K562 (cell line): Measurements from ENCODE around the gene ZNF280C. TPM values are rescaled to one million over a fixed set of nuclear protein-coding genes. Genes with fewer than 3 reads are reported as not detected.

Experiments
- ATAC-seq: fragments of 200-7000 bp; cut with Tn5 transposase; 3 replicates; pipeline ENCODE4 v1.9.1; 2020; ENCODE audit warnings: moderate library complexity
- BruUV-seq: library from RNA; stranded (reverse); fragments of 400-500 nt; replicated peaks from 2 replicates; lab custom pipeline; 2021; lab: Mats Ljungman, UMichigan
- CTCF ChIA-PET: fragments of 300-600 bp; formaldehyde crosslinking; extraction: SDS; loops from one replicate; lab custom pipeline; 2021; ENCODE audit warnings: low intra/inter-chr PET ratio; lab: Yijun Ruan, JAX
- POLR2A ChIA-PET: fragments of 300-600, 350-650 bp; sonication (Branson Sonifier 250); formaldehyde crosslinking; extraction: SDS; loops from one replicate; lab custom pipeline; 2021; ENCODE audit warnings: antibody characterized with exemption, inconsistent platforms; lab: Yijun Ruan, JAX
- DNase-seq, 4 experiments: peaks; one replicate each; pipeline versions ENCODE4 v3.0.0 to v3.0.0-alpha.2; 2011 to 2018; ENCODE audit warnings: low spot score in 3 of 4, mixed read lengths in 3 of 4; ENCODE audit errors: extremely low read depth in 1 of 4
- FAIRE-seq: peaks from 2 replicates; lab custom pipeline; 2011; peaks lifted over from hg19 to GRCh38; lab: Jason Lieb, UNC
- H2AFZ ChIP-seq: 2 replicates; pipeline ENCODE4 v1.6.0; 2011; ENCODE audit warnings: low read depth, low read length, control low read depth, inconsistent platforms
- H3K27ac ChIP-seq: fragments of 200-600 bp; 3 replicates; pipeline ENCODE4 v1.8.0; 2011; ENCODE audit warnings: low read depth, mild to moderate bottlenecking, control low read depth, inconsistent platforms, low read length, moderate library complexity, mixed read lengths; ENCODE audit errors: extremely low read depth
- H3K27me3 ChIP-seq, 2 experiments: fragments of 300-600 bp in 1 of 2; 2 replicates in 1 of 2; 3 replicates in 1 of 2; pipeline versions ENCODE4 v1.6.0 to v1.8.0; 2011; ENCODE audit warnings: inconsistent platforms in 2 of 2, low read length in 2 of 2, mild to moderate bottlenecking in 1 of 2, mixed read lengths in 1 of 2, moderate library complexity in 1 of 2; ENCODE audit not compliant: control insufficient read depth in 2 of 2, insufficient read depth in 2 of 2
- H3K36me3 ChIP-seq: fragments of 300-600 bp; 3 replicates; pipeline ENCODE4 v1.8.0; 2011; ENCODE audit warnings: mild to moderate bottlenecking, low read length, inconsistent platforms; ENCODE audit not compliant: control insufficient read depth, insufficient read depth
- H3K4me1 ChIP-seq, 2 experiments: fragments of 200-600 bp in 1 of 2; replicated peaks in 1 of 2; 2 replicates in 1 of 2; 3 replicates in 1 of 2; pipeline versions ENCODE4 v1.5.1 to v1.8.0; 2011; ENCODE audit warnings: inconsistent platforms in 2 of 2, low read length in 2 of 2, mild to moderate bottlenecking in 1 of 2, mixed read lengths in 1 of 2, moderate library complexity in 1 of 2; ENCODE audit not compliant: control insufficient read depth in 2 of 2, insufficient read depth in 2 of 2
- H3K4me2 ChIP-seq: 2 replicates; pipeline ENCODE4 v1.6.1; 2011; ENCODE audit warnings: low read length, control low read depth, inconsistent platforms, mixed read lengths; ENCODE audit not compliant: insufficient read depth
- H3K4me3 ChIP-seq: fragments of 200-600 bp; sonication (generic), shearing (Covaris generic); 2 replicates; pipeline ENCODE4 v1.5.1; 2016; ENCODE audit warnings: control low read depth, inconsistent platforms
- H3K79me2 ChIP-seq: fragments of 200-600 bp; 3 replicates; pipeline ENCODE4 v1.8.0; 2011; ENCODE audit warnings: low read length, inconsistent platforms; ENCODE audit not compliant: control insufficient read depth, insufficient read depth
- H3K9ac ChIP-seq, 2 experiments: 2 replicates each; pipeline versions ENCODE4 v1.6.0 to v1.6.1; 2011; ENCODE audit warnings: low read depth in 2 of 2, low read length in 2 of 2, control low read depth in 1 of 2, inconsistent platforms in 1 of 2, mild to moderate bottlenecking in 1 of 2, mixed read lengths in 1 of 2; ENCODE audit not compliant: insufficient read depth in 1 of 2
- H3K9me1 ChIP-seq: one replicate; pipeline ENCODE4 v1.6.0; 2011; ENCODE audit warnings: inconsistent platforms, mild to moderate bottlenecking, low read length, moderate library complexity; ENCODE audit not compliant: control insufficient read depth, insufficient read depth
- H3K9me3 ChIP-seq: replicated peaks from 2 replicates; pipeline ENCODE4 v1.5.1; 2011; ENCODE audit warnings: low read depth, low read length, inconsistent platforms; ENCODE audit not compliant: control insufficient read depth, insufficient read depth
- H4K20me1 ChIP-seq: replicated peaks from 2 replicates; pipeline ENCODE4 v1.6.1; 2011; ENCODE audit warnings: low read length, inconsistent platforms, mixed read lengths; ENCODE audit not compliant: control insufficient read depth, insufficient read depth
- ATF4 ChIP-seq: fragments of 450-650 bp; formaldehyde crosslinking; IDR thresholded peaks from 2 replicates; pipeline ENCODE4 v1.4.0; 2022; ENCODE audit warnings: mild to moderate bottlenecking, moderate library complexity
- DLX4 ChIP-seq: fragments of 250-450 bp; sonication (Bioruptor Pico); IDR thresholded peaks from 2 replicates; pipeline ENCODE4 v1.6.1; 2021; ENCODE audit warnings: mild to moderate bottlenecking
- EGR1 ChIP-seq: fragments of 450-650 bp; conservative IDR thresholded peaks from 2 replicates; pipeline ENCODE4 v1.6.1; 2017; ENCODE audit warnings: mild to moderate bottlenecking
- ELK1 ChIP-seq: sonication (generic); formaldehyde crosslinking; IDR thresholded peaks from 2 replicates; pipeline ENCODE4 v1.8.1; 2022; ENCODE audit warnings: missing genetic modification reagents
- GTF3C2 ChIP-seq: IDR thresholded peaks from 3 replicates; pipeline ENCODE4 v1.6.1; 2011; ENCODE audit warnings: borderline replicate concordance, mild to moderate bottlenecking, moderate library complexity; ENCODE audit not compliant: insufficient read length; ENCODE audit errors: extremely low read depth
- MXD1 ChIP-seq: fragments of 250-450 bp; sonication (Bioruptor Pico); IDR thresholded peaks from 2 replicates; pipeline ENCODE4 v1.8.0; 2021; ENCODE audit warnings: borderline replicate concordance, mild to moderate bottlenecking, moderate library complexity; ENCODE audit not compliant: poor library complexity, severe bottlenecking
- RHOXF2B ChIP-seq: fragments of 250-450 bp; sonication (Bioruptor Pico); conservative IDR thresholded peaks from 2 replicates; pipeline ENCODE4 v1.5.1; 2021
- TOE1 ChIP-seq, 2 experiments: fragments of 450-650 bp in 1 of 2; sonication (generic) in 1 of 2; formaldehyde crosslinking in 1 of 2; IDR thresholded peaks; 2 replicates each; pipeline versions ENCODE4 v1.7.1 to v1.8.0; 2016 to 2022; ENCODE audit warnings: borderline replicate concordance in 2 of 2, mild to moderate bottlenecking in 2 of 2, antibody characterized with exemption in 1 of 2, inconsistent platforms in 1 of 2, low read depth in 1 of 2, missing genetic modification reagents in 1 of 2, moderate library complexity in 1 of 2
- ZNF586 ChIP-seq: fragments of 450-650 bp; formaldehyde crosslinking; conservative IDR thresholded peaks from 2 replicates; pipeline ENCODE4 v1.4.0; 2020; ENCODE audit warnings: mild to moderate bottlenecking, moderate library complexity
- WGBS: fragments of 100-300 bp; shearing (Covaris generic); methylation state at CpG from one replicate; pipeline ENCODE4 v1.1.6; 2016; ENCODE audit warnings: low coverage, mixed read lengths; ENCODE audit not compliant: insufficient coverage; ENCODE audit errors: missing lambda C conversion rate; 5-methylcytosine and 5-hydroxymethylcytosine counted together
- in situ Hi-C: fragments of 300-500 bp; cut with MboI; formaldehyde crosslinking; loops from 4 replicates; pipeline ENCODE4 v1.15.0; 2018; ENCODE audit warnings: inconsistent platforms, mixed read lengths
- intact Hi-C: fragments of 100-400 bp; cut with micrococcal nuclease; formaldehyde crosslinking; loops from 2 replicates; pipeline ENCODE4 v1.14.2; 2022
- polyA plus RNA-seq, 8 experiments: library from polyadenylated mRNA; depleted of rRNA in 4 of 8; stranded (reverse) in 5 of 8; unstranded in 3 of 8; fragments of >200 nt; fragmentation: Nextera tagmentation in 2 of 8; fragmentation: Illumina TruSeq in 1 of 8; extraction: Ambion mirVana in 2 of 8; extraction: Trizol in 1 of 8; gene quantifications; 2 replicates each; pipeline versions ENCODE4 v1.2.1 to v1.2.3, GENCODE V29; 2011 to 2014; ENCODE audit warnings: inconsistent platforms in 1 of 8, missing spikeins in 1 of 8
- total RNA-seq, 7 experiments: library from RNA; depleted of rRNA in 6 of 7; stranded (reverse); fragments of >200 nt in 6 of 7; fragmentation: Illumina TruSeq in 2 of 7; extraction: Trizol in 2 of 7; gene quantifications; 2 replicates each; pipeline versions ENCODE4 v1.2.1 to v1.2.3, GENCODE V29; 2011 to 2021; ENCODE audit warnings: low replicate concordance in 1 of 7

Gene ZNF280C
- total and polyA plus RNA-seq, 9 of the 15 experiments (the other 6 are each of a cell fraction or from before 2014, with no cell fraction given), result 1.6 to 8.3 (median 4.4) TPM

GRCh38 chrX:130197464-130197863, 71.2 kb downstream of the ZNF280C start:
- Histone ChIP-seq H3K4me3 (no peak overlapping the region), H3K27ac (no peak overlapping the region), H2AFZ (no peak overlapping the region), H3K4me1 (peaks cover 0 to 1% of the 10 kb centered on the region in 2 experiments; a peak in 2 of 5 replicates), H3K9me1 (no peaks in the 10 kb centered on the region), H4K20me1 (no peaks in the 10 kb centered on the region), H3K4me2 (no peak overlapping the region), H3K36me3 (no peaks in the 10 kb centered on the region), H3K9ac (no peak overlapping the region), H3K9me3 (no peaks in the 10 kb centered on the region), H3K79me2 (no peaks in the 10 kb centered on the region), H3K27me3 (no peaks in the 10 kb centered on the region)
- CTCF ChIA-PET, result no interaction called here
- no peak for ATAC-seq
- in situ Hi-C loops, result no loop called here
- intact Hi-C loops, result loop anchor here (10.0 kb wide), 1 partner anchor 1477 kb away; no protein-coding TSS in a partner anchor
- FAIRE-seq, result no peak
- no TSS peak for BruUV-seq
- POLR2A ChIA-PET, result interaction anchor here (1.2 kb wide), 1 partner anchor 116 kb away, joined by 3 read pairs; no protein-coding TSS in a partner anchor
- TF ChIP-seq ELK1 (CRISPR knock-in tag), result no peak
- no peak for TF ChIP-seq ATF4 (CRISPR knock-in tag)
- TF ChIP-seq ZNF586 (CRISPR knock-in tag), result no peak
- TF ChIP-seq EGR1, result no peak
- TF ChIP-seq MXD1 (CRISPR knock-in tag), result no peak
- no peak for TF ChIP-seq TOE1 (IDR thresholded peaks at IDR 0.05; ENCODE audit: borderline replicate concordance)
- TF ChIP-seq TOE1 (CRISPR knock-in tag; IDR thresholded peaks at IDR 0.05; ENCODE audit: borderline replicate concordance, low read depth), result no peak
- no peak for TF ChIP-seq RHOXF2B (CRISPR knock-in tag)
- no peak for TF ChIP-seq DLX4 (CRISPR knock-in tag)
- no peak for TF ChIP-seq GTF3C2
- WGBS, result 54% methylated on average over 5 of the region's 5 CpGs
- no peak for DNase-seq
